ENCODE data around the gene RPTOR. TPM values are rescaled to one million over a fixed set of nuclear protein-coding genes. Genes with fewer than 3 reads are reported as not detected.

The RPTOR gene, protein sequence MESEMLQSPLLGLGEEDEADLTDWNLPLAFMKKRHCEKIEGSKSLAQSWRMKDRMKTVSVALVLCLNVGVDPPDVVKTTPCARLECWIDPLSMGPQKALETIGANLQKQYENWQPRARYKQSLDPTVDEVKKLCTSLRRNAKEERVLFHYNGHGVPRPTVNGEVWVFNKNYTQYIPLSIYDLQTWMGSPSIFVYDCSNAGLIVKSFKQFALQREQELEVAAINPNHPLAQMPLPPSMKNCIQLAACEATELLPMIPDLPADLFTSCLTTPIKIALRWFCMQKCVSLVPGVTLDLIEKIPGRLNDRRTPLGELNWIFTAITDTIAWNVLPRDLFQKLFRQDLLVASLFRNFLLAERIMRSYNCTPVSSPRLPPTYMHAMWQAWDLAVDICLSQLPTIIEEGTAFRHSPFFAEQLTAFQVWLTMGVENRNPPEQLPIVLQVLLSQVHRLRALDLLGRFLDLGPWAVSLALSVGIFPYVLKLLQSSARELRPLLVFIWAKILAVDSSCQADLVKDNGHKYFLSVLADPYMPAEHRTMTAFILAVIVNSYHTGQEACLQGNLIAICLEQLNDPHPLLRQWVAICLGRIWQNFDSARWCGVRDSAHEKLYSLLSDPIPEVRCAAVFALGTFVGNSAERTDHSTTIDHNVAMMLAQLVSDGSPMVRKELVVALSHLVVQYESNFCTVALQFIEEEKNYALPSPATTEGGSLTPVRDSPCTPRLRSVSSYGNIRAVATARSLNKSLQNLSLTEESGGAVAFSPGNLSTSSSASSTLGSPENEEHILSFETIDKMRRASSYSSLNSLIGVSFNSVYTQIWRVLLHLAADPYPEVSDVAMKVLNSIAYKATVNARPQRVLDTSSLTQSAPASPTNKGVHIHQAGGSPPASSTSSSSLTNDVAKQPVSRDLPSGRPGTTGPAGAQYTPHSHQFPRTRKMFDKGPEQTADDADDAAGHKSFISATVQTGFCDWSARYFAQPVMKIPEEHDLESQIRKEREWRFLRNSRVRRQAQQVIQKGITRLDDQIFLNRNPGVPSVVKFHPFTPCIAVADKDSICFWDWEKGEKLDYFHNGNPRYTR (N-terminal part only)
- 26.5 and 27.9 TPM in 2 replicates for total RNA-seq

DNA sequence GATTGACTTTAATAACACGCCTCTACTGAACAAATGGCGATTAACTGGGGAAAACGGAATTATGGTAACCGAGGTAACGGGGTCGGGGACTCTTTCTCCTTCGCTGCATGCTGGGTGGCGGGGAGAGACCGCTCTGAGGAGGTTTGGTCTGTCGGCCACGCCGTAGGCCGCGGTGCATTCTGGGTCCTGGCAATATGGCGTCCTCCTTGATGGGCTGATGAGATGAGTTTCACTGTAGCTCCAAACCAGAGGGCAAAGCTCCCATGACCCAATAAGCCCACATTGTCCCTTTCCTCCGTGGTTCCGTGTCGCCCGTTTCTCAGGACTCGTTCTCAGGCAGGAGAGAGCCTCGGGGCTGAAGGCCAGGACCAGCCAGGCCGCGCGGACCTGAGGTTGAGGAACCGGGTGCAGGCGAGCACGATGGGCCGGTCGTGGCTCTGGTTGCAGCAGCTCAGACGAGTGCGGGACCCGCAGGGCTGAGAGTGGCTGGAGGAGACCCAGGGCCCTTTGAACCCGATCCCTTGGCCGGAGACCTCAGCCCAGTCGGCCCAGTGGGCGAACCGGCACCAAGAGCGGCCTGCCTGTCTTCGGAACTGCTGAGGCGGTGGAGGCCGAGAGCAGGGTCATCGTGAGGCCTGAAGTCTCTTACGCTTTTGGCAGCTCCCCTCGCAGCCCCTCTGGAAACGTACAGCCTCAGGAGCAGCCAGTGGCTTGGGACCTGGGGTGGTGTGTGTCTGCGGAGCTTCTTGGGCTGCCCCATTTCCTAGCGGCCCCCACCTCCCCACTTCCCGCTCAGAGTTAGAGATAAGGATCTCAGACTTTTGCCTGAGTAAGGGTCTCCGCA lies at the start of gene RPTOR:
RPTOR (plus strand) TSS at position 184 of the 844 bp plus-strand sequence. CDS start 792 bp downstream, outside the sequence.
- H3K36me3 ChIP-seq (ENCODE audit: insufficient read depth, low read length) = no peaks in the 10 kb centered on the region
- peaks cover 16% of the 10 kb centered on the region for H3K4me1 ChIP-seq (ENCODE audit: insufficient read depth, low read length)
- peaks cover 53% of the 10 kb centered on the region for H3K79me2 ChIP-seq (ENCODE audit: insufficient read depth, low read length)
- peak within 1 kb of the TSS; percentile 97 for H3K27ac ChIP-seq (ENCODE audit: low read depth, low read length)
- H4K20me1 ChIP-seq (ENCODE audit: insufficient read depth, low read length) = peaks cover 14% of the 10 kb centered on the region
- peak within 1 kb of the TSS; percentile 100 for H3K4me3 ChIP-seq (ENCODE audit: insufficient read depth, low read length)
- peak; percentile 98 for DNase-seq (ENCODE audit: insufficient read length, low spot score, missing footprints)
- no peaks in the 10 kb centered on the region for H3K9me3 ChIP-seq (ENCODE audit: low read depth, low read length)
- TF ChIP-seq, protein P1, sequence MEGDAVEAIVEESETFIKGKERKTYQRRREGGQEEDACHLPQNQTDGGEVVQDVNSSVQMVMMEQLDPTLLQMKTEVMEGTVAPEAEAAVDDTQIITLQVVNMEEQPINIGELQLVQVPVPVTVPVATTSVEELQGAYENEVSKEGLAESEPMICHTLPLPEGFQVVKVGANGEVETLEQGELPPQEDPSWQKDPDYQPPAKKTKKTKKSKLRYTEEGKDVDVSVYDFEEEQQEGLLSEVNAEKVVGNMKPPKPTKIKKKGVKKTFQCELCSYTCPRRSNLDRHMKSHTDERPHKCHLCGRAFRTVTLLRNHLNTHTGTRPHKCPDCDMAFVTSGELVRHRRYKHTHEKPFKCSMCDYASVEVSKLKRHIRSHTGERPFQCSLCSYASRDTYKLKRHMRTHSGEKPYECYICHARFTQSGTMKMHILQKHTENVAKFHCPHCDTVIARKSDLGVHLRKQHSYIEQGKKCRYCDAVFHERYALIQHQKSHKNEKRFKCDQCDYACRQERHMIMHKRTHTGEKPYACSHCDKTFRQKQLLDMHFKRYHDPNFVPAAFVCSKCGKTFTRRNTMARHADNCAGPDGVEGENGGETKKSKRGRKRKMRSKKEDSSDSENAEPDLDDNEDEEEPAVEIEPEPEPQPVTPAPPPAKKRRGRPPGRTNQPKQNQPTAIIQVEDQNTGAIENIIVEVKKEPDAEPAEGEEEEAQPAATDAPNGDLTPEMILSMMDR (IDR thresholded peaks at IDR 0.05; ENCODE audit: extremely low read depth, low read depth, low read length) = no peak
- peak within 1 kb of the TSS; percentile 98 for H2AFZ ChIP-seq (ENCODE audit: low read length)
- peak within 1 kb of the TSS; percentile 97 for H3K4me2 ChIP-seq (ENCODE audit: insufficient read depth, low read length)
- H3K27me3 ChIP-seq (ENCODE audit: insufficient read depth, low read length) = peaks cover 3% of the 10 kb centered on the region

DNA sequence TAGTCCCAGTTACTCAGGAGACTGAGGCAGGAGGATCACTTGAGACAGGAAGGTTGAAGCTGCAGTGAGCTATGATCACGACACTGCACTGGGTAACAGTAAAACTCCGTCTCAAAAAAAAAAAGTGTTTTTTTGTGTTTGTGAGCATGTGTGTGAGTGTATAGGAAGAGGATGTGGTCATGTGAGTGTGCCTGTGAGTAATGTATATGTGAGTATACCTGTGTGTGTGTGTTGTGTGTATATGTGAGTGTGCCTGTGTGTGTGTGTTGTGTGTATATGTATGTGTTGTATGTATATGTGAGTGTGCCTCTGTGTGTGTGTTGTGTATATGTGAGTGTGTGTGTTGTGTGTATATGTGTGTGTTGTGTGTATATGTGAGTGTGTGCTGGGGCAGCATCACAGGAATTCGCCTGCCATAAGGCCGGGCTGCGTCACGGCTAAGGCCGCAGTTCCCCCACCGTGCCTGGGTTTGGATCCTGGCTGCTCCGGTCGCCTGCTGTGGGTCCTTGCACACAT lies 46.9 kb upstream of the RPTOR start:
- Histone ChIP-seq H3K4me2 (ENCODE audit: insufficient read depth, low read length) (peak overlapping the region; percentile 57), H3K4me3 (ENCODE audit: insufficient read depth, low read length) (peak overlapping the region; percentile 36), H4K20me1 (ENCODE audit: insufficient read depth, low read length) (no peaks in the 10 kb centered on the region), H2AFZ (ENCODE audit: low read length) (peak overlapping the region; percentile 81), H3K4me1 (ENCODE audit: insufficient read depth, low read length) (peaks cover 24% of the 10 kb centered on the region), H3K36me3 (ENCODE audit: insufficient read depth, low read length) (no peaks in the 10 kb centered on the region), H3K27me3 (ENCODE audit: insufficient read depth, low read length) (peaks cover 6% of the 10 kb centered on the region), H3K79me2 (ENCODE audit: insufficient read depth, low read length) (no peaks in the 10 kb centered on the region), H3K9me3 (ENCODE audit: low read depth, low read length) (no peaks in the 10 kb centered on the region), H3K27ac (ENCODE audit: low read depth, low read length) (peak overlapping the region; percentile 46)
- peak; percentile 13 for DNase-seq (ENCODE audit: insufficient read length, low spot score, missing footprints)
- TF ChIP-seq, protein P1 (IDR thresholded peaks at IDR 0.05; ENCODE audit: extremely low read depth, low read depth, low read length) = no peak

DNA sequence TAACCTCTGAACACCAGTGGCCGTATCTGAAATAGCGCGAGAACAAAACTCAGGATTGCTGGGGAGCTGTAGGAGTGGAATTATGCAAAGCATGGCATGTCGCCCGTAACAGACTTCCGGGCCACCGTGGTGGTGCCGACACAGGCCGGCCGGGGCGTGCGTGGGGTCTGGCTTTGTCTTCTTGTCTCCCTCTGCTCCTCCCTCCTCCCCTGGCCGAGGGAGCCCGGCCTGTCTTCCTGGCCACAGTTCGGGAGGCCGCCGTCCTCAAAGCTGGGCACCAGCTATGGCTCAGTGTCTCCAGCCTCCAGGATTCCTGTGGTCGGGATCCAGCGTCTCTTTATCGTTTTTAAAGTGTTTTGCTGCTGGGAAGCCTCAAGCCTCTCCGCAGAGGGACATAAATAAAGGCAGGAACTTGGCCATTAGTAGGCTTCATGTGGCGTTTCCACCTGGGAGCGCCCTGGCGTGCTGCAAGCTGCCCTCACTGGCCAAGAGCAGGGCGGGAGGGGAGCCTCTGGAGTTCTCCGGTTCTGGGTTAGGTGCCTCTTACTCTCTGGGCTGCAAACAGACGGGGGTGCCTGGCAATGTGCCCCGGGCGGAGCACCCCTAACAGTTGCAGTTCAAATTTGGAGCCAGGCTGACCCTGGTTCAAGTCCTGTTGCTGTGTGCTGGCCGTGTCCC lies 46.3 kb upstream of the RPTOR start:
- H3K79me2 ChIP-seq (ENCODE audit: insufficient read depth, low read length) = no peaks in the 10 kb centered on the region
- H3K36me3 ChIP-seq (ENCODE audit: insufficient read depth, low read length) = no peaks in the 10 kb centered on the region
- peak; percentile 93 for DNase-seq (ENCODE audit: insufficient read length, low spot score, missing footprints)
- TF ChIP-seq, protein P1 (IDR thresholded peaks at IDR 0.05; ENCODE audit: extremely low read depth, low read depth, low read length) = no peak
- no peaks in the 10 kb centered on the region for H3K9me3 ChIP-seq (ENCODE audit: low read depth, low read length)
- H3K4me2 ChIP-seq (ENCODE audit: insufficient read depth, low read length) = peak overlapping the region; percentile 57
- peak overlapping the region; percentile 46 for H3K27ac ChIP-seq (ENCODE audit: low read depth, low read length)
- peak overlapping the region; percentile 81 for H2AFZ ChIP-seq (ENCODE audit: low read length)
- peaks cover 4% of the 10 kb centered on the region for H3K27me3 ChIP-seq (ENCODE audit: insufficient read depth, low read length)
- peaks cover 25% of the 10 kb centered on the region for H3K4me1 ChIP-seq (ENCODE audit: insufficient read depth, low read length)
- H4K20me1 ChIP-seq (ENCODE audit: insufficient read depth, low read length) = no peaks in the 10 kb centered on the region
- H3K4me3 ChIP-seq (ENCODE audit: insufficient read depth, low read length) = peak overlapping the region; percentile 36
